ENCODE results near the gene ADAMTS2. TPM values are rescaled to one million over a fixed set of nuclear protein-coding genes. Genes with fewer than 3 reads are reported as not detected.
A peak's percentile ranks its signal among the peaks of the same experiment; 100 is the strongest.

Gene ADAMTS2
- total RNA-seq, 1 donor from 2014 or later, result 1.2 TPM

DNA sequence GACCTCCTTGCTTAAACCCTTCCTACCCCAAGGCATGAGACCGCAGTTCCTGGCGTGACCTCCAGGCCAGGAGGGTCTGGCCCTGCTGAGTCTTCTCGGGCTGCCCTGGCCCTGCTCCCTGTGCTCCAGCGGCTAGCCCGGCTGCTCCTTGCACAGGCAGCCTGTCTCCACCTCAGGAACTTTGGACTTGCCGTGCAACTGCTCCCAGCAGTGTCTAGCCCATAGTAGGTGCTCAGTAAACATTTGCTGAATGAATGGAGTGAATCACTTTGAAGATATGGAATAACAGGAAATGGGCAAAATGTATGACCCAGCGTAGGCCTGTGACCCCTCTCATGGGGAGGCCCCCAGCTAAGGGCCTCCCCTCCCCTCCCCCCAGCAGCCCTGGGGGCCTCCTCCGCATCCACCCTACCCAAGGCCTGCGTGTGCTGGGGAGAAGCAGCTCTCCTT, 158.0 kb downstream of the ADAMTS2 start:
- Histone ChIP-seq H3K4me3 (no peak overlapping the region), H3K4me2 (no peak overlapping the region), H3K79me2 (ENCODE audit: low read depth) (no peaks in the 10 kb centered on the region), H4K20me1 (ENCODE audit: low read depth) (no peaks in the 10 kb centered on the region), H3K4me1 (peaks cover 17% of the 10 kb centered on the region), H3K9ac (no peak overlapping the region), H3K9me3 (ENCODE audit: low read depth) (no peaks in the 10 kb centered on the region), H3K36me3 (no peaks in the 10 kb centered on the region), H3F3A (ENCODE audit: low read depth) (no peaks in the 10 kb centered on the region), H2AFZ (replicated peaks) (no peak overlapping the region), H3K27ac (no peak overlapping the region), H3K27me3 (no peaks in the 10 kb centered on the region)
- TF ChIP-seq EZH2phosphoT487 (IDR thresholded peaks at IDR 0.05), result no peak
- TF ChIP-seq, protein P1, sequence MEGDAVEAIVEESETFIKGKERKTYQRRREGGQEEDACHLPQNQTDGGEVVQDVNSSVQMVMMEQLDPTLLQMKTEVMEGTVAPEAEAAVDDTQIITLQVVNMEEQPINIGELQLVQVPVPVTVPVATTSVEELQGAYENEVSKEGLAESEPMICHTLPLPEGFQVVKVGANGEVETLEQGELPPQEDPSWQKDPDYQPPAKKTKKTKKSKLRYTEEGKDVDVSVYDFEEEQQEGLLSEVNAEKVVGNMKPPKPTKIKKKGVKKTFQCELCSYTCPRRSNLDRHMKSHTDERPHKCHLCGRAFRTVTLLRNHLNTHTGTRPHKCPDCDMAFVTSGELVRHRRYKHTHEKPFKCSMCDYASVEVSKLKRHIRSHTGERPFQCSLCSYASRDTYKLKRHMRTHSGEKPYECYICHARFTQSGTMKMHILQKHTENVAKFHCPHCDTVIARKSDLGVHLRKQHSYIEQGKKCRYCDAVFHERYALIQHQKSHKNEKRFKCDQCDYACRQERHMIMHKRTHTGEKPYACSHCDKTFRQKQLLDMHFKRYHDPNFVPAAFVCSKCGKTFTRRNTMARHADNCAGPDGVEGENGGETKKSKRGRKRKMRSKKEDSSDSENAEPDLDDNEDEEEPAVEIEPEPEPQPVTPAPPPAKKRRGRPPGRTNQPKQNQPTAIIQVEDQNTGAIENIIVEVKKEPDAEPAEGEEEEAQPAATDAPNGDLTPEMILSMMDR (IDR thresholded peaks at IDR 0.05), result peak; percentile 35
- no peak for TF ChIP-seq EZH2 (IDR thresholded peaks at IDR 0.05)
- Mint-ChIP-seq H3K36me3 (no peaks in the 10 kb centered on the region), H3K27ac (no peak overlapping the region), H3K4me1 (peaks cover 19% of the 10 kb centered on the region), H3K4me3 (no peak overlapping the region), H3K27me3 (ENCODE audit: insufficient read depth, low read depth) (peaks cover 9% of the 10 kb centered on the region), H3K9me3 (no peaks in the 10 kb centered on the region)
- DNase-seq (ENCODE audit: low spot score), result no peak

DNA sequence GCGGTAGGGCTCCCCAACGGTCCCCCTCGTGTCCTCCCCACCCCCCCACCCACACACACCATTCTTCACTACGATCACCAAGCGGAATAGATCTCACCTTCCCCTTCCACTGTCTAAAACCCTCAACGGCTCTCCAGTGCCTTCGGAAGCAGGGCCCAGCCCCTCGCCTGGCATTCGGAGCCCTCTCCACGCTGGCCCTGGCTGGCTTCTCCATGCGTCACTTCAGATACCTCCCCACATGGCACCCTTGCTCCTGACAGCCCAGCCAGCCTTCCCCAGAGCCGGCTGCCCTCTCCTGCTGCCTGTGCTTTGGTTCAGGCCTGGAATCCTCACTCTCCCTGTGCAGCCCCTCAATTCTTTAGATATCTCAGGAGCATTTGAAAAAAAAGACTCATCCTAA, 158.5 kb downstream of the ADAMTS2 start:
- peaks cover 19% of the 10 kb centered on the region for H3K4me1 Mint-ChIP-seq
- no peaks in the 10 kb centered on the region for H3K9me3 Mint-ChIP-seq

GRCh38 chr5:179185941-179186411, 159.3 kb downstream of the ADAMTS2 start:
- no peaks in the 10 kb centered on the region for H3K36me3 ChIP-seq
- peaks cover 13% of the 10 kb centered on the region for H3K4me1 ChIP-seq
- Mint-ChIP-seq H3K4me3 (no peak overlapping the region), H3K9me3 (no peaks in the 10 kb centered on the region), H3K4me1 (peaks cover 17% of the 10 kb centered on the region), H3K36me3 (no peaks in the 10 kb centered on the region), H3K27me3 (ENCODE audit: insufficient read depth, low read depth) (peaks cover 7% of the 10 kb centered on the region), H3K27ac (peak overlapping the region; percentile 46)
- H3K4me3 ChIP-seq, result no peak overlapping the region
- H3K9me3 ChIP-seq (ENCODE audit: low read depth), result no peaks in the 10 kb centered on the region
- H3K79me2 ChIP-seq (ENCODE audit: low read depth), result no peaks in the 10 kb centered on the region
- no peaks in the 10 kb centered on the region for H3K27me3 ChIP-seq
- TF ChIP-seq, protein P1 (IDR thresholded peaks at IDR 0.05), result no peak
- TF ChIP-seq EZH2 (IDR thresholded peaks at IDR 0.05) (no peak), EZH2phosphoT487 (IDR thresholded peaks at IDR 0.05) (no peak)
- no peak overlapping the region for H3K4me2 ChIP-seq
- no peak overlapping the region for H3K27ac ChIP-seq
- DNase-seq (ENCODE audit: low spot score), result no peak
- H3F3A ChIP-seq (ENCODE audit: low read depth), result no peaks in the 10 kb centered on the region
- no peak overlapping the region for H3K9ac ChIP-seq
- H4K20me1 ChIP-seq (ENCODE audit: low read depth), result no peaks in the 10 kb centered on the region
- H2AFZ ChIP-seq (replicated peaks), result no peak overlapping the region

More for the DNA sequence above, 158.5 kb downstream of the ADAMTS2 start:
- TF ChIP-seq EZH2 (IDR thresholded peaks at IDR 0.05) (no peak), EZH2phosphoT487 (IDR thresholded peaks at IDR 0.05) (no peak)
- TF ChIP-seq, protein P1 (IDR thresholded peaks at IDR 0.05), result no peak
- peak overlapping the region; percentile 82 for H3K27ac Mint-ChIP-seq
- DNase-seq (ENCODE audit: low spot score), result no peak
- Histone ChIP-seq H3K4me1 (peaks cover 17% of the 10 kb centered on the region), H3K9me3 (ENCODE audit: low read depth) (no peaks in the 10 kb centered on the region), H3F3A (ENCODE audit: low read depth) (no peaks in the 10 kb centered on the region), H3K27me3 (no peaks in the 10 kb centered on the region), H3K9ac (no peak overlapping the region), H3K4me2 (no peak overlapping the region), H3K79me2 (ENCODE audit: low read depth) (no peaks in the 10 kb centered on the region), H4K20me1 (ENCODE audit: low read depth) (no peaks in the 10 kb centered on the region), H2AFZ (replicated peaks) (no peak overlapping the region), H3K36me3 (no peaks in the 10 kb centered on the region), H3K4me3 (no peak overlapping the region), H3K27ac (no peak overlapping the region)
- no peaks in the 10 kb centered on the region for H3K36me3 Mint-ChIP-seq
- H3K27me3 Mint-ChIP-seq (ENCODE audit: insufficient read depth, low read depth), result peaks cover 9% of the 10 kb centered on the region
- H3K4me3 Mint-ChIP-seq, result no peak overlapping the region

Measured in neural progenitor cell (in vitro differentiated cells).